SK-N-MC (cell line): ENCODE data around the gene GTF3C6.
"Not testable (repeated sequence)": the region's sequence is repeated elsewhere in the genome, so short reads cannot be mapped to it uniquely, and the experiment has no call there.

Source experiments
- EZH2 ChIP-seq: fragments of 200-600 bp; sonication (generic); IDR thresholded peaks from one replicate; pipeline ENCODE4 v1.6.1; 2017; ENCODE audit warnings: antibody characterized with exemption
- POLR2AphosphoS5 ChIP-seq: IDR thresholded peaks from 2 replicates; pipeline ENCODE4 v1.6.1; 2012; ENCODE audit warnings: mild to moderate bottlenecking, low read depth, low read length, borderline replicate concordance

DNA sequence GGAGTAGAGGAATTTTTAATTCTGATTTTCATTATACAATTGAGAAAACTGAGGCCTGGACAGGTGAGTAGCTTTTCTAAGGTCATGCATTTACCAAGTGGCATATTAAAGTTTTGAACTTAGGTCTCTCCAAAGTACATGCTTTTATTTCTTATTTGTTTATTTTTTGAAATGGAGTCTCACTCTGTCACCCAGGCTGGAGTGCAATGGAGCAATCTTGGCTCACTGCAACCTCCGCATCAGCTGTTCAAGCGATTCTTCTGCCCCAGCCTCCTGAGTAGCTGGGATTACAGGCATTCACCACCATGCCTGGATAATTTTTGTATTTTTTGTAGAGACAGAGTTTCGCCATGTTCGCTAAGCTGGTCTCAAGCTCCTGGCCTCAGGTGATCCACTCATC is 54.0 kb downstream of the GTF3C6 start:
- TF ChIP-seq POLR2AphosphoS5, EZH2: not testable (repeated sequence)
